SH-SY5Y (cell line): ENCODE data around the gene NKX2-2.

ENCODE experiments used
- GATA2 ChIP-seq: IDR thresholded peaks from 2 replicates; pipeline ENCODE4 v1.6.1; 2011; ENCODE audit warnings: mild to moderate bottlenecking, low read depth, low read length
- GATA3 ChIP-seq: IDR thresholded peaks from 2 replicates; pipeline ENCODE4 v1.6.1; 2011; ENCODE audit warnings: low read depth, mild to moderate bottlenecking, low read length, moderate library complexity

NKX2-2 gene

GRCh38 chr20:21528870-21529269 lies 15.0 kb upstream of the NKX2-2 start:
- TF ChIP-seq GATA3 (no peak), GATA2 (no peak)

- TF ChIP-seq GATA2, result no peak
- TF ChIP-seq GATA3, result no peak
Measured at GRCh38 chr20:21527908-21528307, 14.0 kb upstream of the NKX2-2 start.

GRCh38 chr20:21526776-21527175 lies 12.9 kb upstream of the NKX2-2 start:
- TF ChIP-seq GATA2 (no peak), GATA3 (no peak)

GRCh38 chr20:21523895-21524294 lies 10.0 kb upstream of the NKX2-2 start:
- TF ChIP-seq GATA3, result no peak
- no peak for TF ChIP-seq GATA2

GRCh38 chr20:21523281-21523868 lies 9.5 kb upstream of the NKX2-2 start:
- no peak for TF ChIP-seq GATA3
- no peak for TF ChIP-seq GATA2

- TF ChIP-seq GATA2, result no peak
- TF ChIP-seq GATA3, result no peak
Measured at GRCh38 chr20:21522481-21523280, 8.8 kb upstream of the NKX2-2 start.

- no peak for TF ChIP-seq GATA2
- no peak for TF ChIP-seq GATA3
Measured at GRCh38 chr20:21521596-21522480, 8.0 kb upstream of the NKX2-2 start.

GRCh38 chr20:21520702-21521595 lies 7.1 kb upstream of the NKX2-2 start:
- TF ChIP-seq GATA3, result no peak
- no peak for TF ChIP-seq GATA2

- TF ChIP-seq GATA2 (no peak), GATA3 (no peak)
Measured at GRCh38 chr20:21519136-21519584, 5.3 kb upstream of the NKX2-2 start.

GRCh38 chr20:21518292-21518991 lies 4.6 kb upstream of the NKX2-2 start:
- TF ChIP-seq GATA3 (no peak), GATA2 (no peak)

- no peak for TF ChIP-seq GATA3
- no peak for TF ChIP-seq GATA2
Measured at GRCh38 chr20:21517566-21518277, 3.9 kb upstream of the NKX2-2 start.

- TF ChIP-seq GATA3, result no peak
- no peak for TF ChIP-seq GATA2
Measured at GRCh38 chr20:21516861-21517565, 3.1 kb upstream of the NKX2-2 start.

- TF ChIP-seq GATA3, result no peak
- no peak for TF ChIP-seq GATA2
Measured at GRCh38 chr20:21516180-21516567, 2.3 kb upstream of the NKX2-2 start.
